ENCODE data around the gene CASQ2. TPM values are rescaled to one million over a fixed set of nuclear protein-coding genes. Genes with fewer than 3 reads are reported as not detected.

Gene CASQ2
- total and polyA plus RNA-seq, 2 donors (not counting 1 experiment from before 2014, with no cell fraction given): not detected

- ChIA-PET POLR2A (no interaction called here), CTCF (interaction anchor here (1.8 kb wide), 1 partner anchor 19 kb away, joined by 6 read pairs; no protein-coding TSS in a partner anchor)
- no peaks in the 10 kb centered on the region for H3K27me3 Mint-ChIP-seq
- Histone ChIP-seq H3K4me2 (replicated peaks; ENCODE audit: low read depth, low read length, poor library complexity, severe bottlenecking) (no peak overlapping the region), H3K4me3 (ENCODE audit: control extremely low read depth in 1 of 5, extremely low read depth in 1 of 5, insufficient read depth in 1 of 5, low read depth in 2 of 5, low read length in 4 of 5) (no peak overlapping the region), H3K27ac (ENCODE audit: low read length in 2 of 2) (no peak overlapping the region), H3K4me1 (ENCODE audit: control insufficient read depth in 2 of 2, insufficient read depth in 2 of 2, low read length in 2 of 2) (no peaks in the 10 kb centered on the region), H3K9ac (ENCODE audit: low read length) (no peak overlapping the region), H4K20me1 (ENCODE audit: control insufficient read depth, insufficient read depth, low read length, poor library complexity, severe bottlenecking) (no peaks in the 10 kb centered on the region), H3K9me3 (ENCODE audit: control extremely low read depth in 1 of 3, control insufficient read depth in 2 of 3, insufficient read depth in 1 of 3, low read length in 2 of 3) (no peaks in the 10 kb centered on the region), H3K79me2 (ENCODE audit: control insufficient read depth, insufficient read depth, low read length) (no peaks in the 10 kb centered on the region), H2AFZ (ENCODE audit: insufficient read depth, low read depth, low read length, poor library complexity, severe bottlenecking) (no peak overlapping the region), H3K36me3 (replicated peaks in 1 of 2; ENCODE audit: control extremely low read depth in 1 of 2, control insufficient read depth in 1 of 2, extremely low read depth in 1 of 2, insufficient read depth in 2 of 2, low read length in 1 of 2) (no peaks in the 10 kb centered on the region), H3K27me3 (replicated peaks in 1 of 4; ENCODE audit: control extremely low read depth in 1 of 4, control insufficient read depth in 3 of 4, insufficient read depth in 4 of 4, low read length in 3 of 4) (no peaks in the 10 kb centered on the region)
- ATAC-seq (ENCODE audit: low read depth): no peak
- no peak overlapping the region for H3K27ac Mint-ChIP-seq
- H3K4me3 Mint-ChIP-seq: no peak overlapping the region
- H3K9me3 Mint-ChIP-seq (ENCODE audit: insufficient read depth): no peaks in the 10 kb centered on the region
- no peak for TF ChIP-seq CTCF (IDR thresholded peaks at IDR 0.05)
- no peak for TF ChIP-seq EZH2 (IDR thresholded peaks at IDR 0.05; ENCODE audit: borderline replicate concordance, insufficient read depth, low read depth, low read length, poor library complexity, severe bottlenecking)
- 100% methylated on average over 1 of the region's 2 CpGs for WGBS (ENCODE audit: insufficient coverage)
- peaks cover 2% of the 10 kb centered on the region for H3K4me1 Mint-ChIP-seq
- intact Hi-C loops (cut with micrococcal nuclease): no loop called here
- DNase-seq: no peak
These were observed 42.9 kb downstream of the CASQ2 start for GRCh38 chr1:115725600-115725999.

GRCh38 chr1:115723756-115724155 lies 44.8 kb downstream of the CASQ2 start:
- intact Hi-C loops (cut with micrococcal nuclease): no loop called here

More at GRCh38 chr1:115723756-115724155, 44.8 kb downstream of the CASQ2 start:
- Histone ChIP-seq H3K27me3 (replicated peaks in 1 of 4; ENCODE audit: control extremely low read depth in 1 of 4, control insufficient read depth in 3 of 4, insufficient read depth in 4 of 4, low read length in 3 of 4) (no peaks in the 10 kb centered on the region), H4K20me1 (ENCODE audit: control insufficient read depth, insufficient read depth, low read length, poor library complexity, severe bottlenecking) (no peaks in the 10 kb centered on the region), H3K27ac (ENCODE audit: low read length in 2 of 2) (no peak overlapping the region), H3K4me1 (ENCODE audit: control insufficient read depth in 2 of 2, insufficient read depth in 2 of 2, low read length in 2 of 2) (no peaks in the 10 kb centered on the region), H3K36me3 (replicated peaks in 1 of 2; ENCODE audit: control extremely low read depth in 1 of 2, control insufficient read depth in 1 of 2, extremely low read depth in 1 of 2, insufficient read depth in 2 of 2, low read length in 1 of 2) (no peaks in the 10 kb centered on the region), H3K79me2 (ENCODE audit: control insufficient read depth, insufficient read depth, low read length) (no peaks in the 10 kb centered on the region), H3K4me3 (ENCODE audit: control extremely low read depth in 1 of 5, extremely low read depth in 1 of 5, insufficient read depth in 1 of 5, low read depth in 2 of 5, low read length in 4 of 5) (no peak overlapping the region), H2AFZ (ENCODE audit: insufficient read depth, low read depth, low read length, poor library complexity, severe bottlenecking) (no peak overlapping the region), H3K4me2 (replicated peaks; ENCODE audit: low read depth, low read length, poor library complexity, severe bottlenecking) (no peak overlapping the region), H3K9ac (ENCODE audit: low read length) (no peak overlapping the region), H3K9me3 (ENCODE audit: control extremely low read depth in 1 of 3, control insufficient read depth in 2 of 3, insufficient read depth in 1 of 3, low read length in 2 of 3) (no peaks in the 10 kb centered on the region)
- DNase-seq: no peak
- ChIA-PET CTCF (interaction anchor here (1.8 kb wide), 1 partner anchor 17 kb away, joined by 6 read pairs; no protein-coding TSS in a partner anchor), POLR2A (no interaction called here)
- H3K27ac Mint-ChIP-seq: no peak overlapping the region
- no peaks in the 10 kb centered on the region for H3K27me3 Mint-ChIP-seq
- ATAC-seq (ENCODE audit: low read depth): no peak
- no peaks in the 10 kb centered on the region for H3K4me1 Mint-ChIP-seq
- H3K9me3 Mint-ChIP-seq (ENCODE audit: insufficient read depth): no peaks in the 10 kb centered on the region
- WGBS (ENCODE audit: insufficient coverage): 87% methylated on average over 3 of the region's 5 CpGs
- TF ChIP-seq EZH2 (IDR thresholded peaks at IDR 0.05; ENCODE audit: borderline replicate concordance, insufficient read depth, low read depth, low read length, poor library complexity, severe bottlenecking) (no peak), CTCF (IDR thresholded peaks at IDR 0.05) (no peak)
- no peak overlapping the region for H3K4me3 Mint-ChIP-seq
